GM21423 (cell line): ENCODE results near the gene DKC1.

Experiments
- ATAC-seq: cut with Tn5 transposase; IDR thresholded peaks from one replicate; pipeline ENCODE4 v1.9.1; 2021; ENCODE audit warnings: mild to moderate bottlenecking, moderate library complexity; ENCODE audit not compliant: unreplicated experiment

DKC1 gene

DNA sequence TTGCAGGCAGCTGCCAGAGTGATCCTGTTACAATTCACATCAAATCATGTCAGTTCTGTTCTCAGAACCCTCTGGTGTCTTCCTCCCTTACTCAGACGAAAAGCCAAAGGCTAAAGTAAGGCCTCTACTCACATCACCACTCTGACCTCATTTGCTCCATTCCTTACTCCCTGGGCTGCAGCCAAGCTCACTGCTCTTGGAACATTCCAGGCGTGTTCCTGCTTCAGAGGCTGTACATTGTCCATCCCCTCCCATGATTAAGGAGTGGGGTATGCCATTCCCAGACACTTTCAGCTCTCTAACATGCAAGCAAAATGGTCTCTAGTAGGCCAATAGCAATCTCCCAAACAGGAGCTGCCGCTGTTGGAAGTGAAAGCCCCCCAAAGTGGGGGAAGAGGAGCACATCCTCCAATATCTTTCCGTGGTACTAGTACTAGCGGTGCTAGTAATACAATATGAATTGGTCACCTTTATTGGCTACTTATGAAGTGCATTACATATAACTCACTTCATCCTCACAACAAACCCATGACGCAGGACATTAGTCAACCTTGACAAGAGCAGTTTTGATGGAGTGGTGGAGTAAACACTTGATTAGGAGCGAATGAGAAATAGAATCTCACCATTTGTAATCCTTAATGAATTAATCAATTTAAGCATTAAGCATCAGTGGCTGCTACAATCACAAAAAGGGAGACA is 26.8 kb upstream of the DKC1 start:
- ATAC-seq = no peak

DNA sequence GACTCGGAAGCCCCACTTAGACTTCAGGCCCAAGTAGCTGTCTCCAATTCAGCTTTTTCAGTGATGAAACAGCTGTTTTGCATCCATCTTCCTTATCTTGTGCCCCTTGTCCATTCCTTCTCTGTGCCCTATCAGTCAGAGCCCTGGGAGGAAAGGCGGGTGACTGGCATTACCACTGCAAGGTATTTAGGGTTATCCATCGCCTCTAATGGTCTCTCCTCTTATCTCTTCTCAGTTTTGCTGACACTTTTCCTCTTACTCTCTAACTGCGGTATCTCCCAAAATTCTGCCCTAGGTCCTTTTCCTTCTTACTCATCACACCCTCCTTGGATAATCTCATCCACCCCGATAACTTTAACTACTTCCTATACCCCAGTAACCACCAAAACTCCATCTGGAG is 25.5 kb upstream of the DKC1 start:
- no peak for ATAC-seq

- no peak for ATAC-seq
Measured at GRCh38 chrX:154738011-154738738, 24.5 kb upstream of the DKC1 start.

GRCh38 chrX:154739952-154740465 is 22.7 kb upstream of the DKC1 start:
- no peak for ATAC-seq

- no peak for ATAC-seq
Measured at GRCh38 chrX:154742613-154743012, 20.1 kb upstream of the DKC1 start.

DNA sequence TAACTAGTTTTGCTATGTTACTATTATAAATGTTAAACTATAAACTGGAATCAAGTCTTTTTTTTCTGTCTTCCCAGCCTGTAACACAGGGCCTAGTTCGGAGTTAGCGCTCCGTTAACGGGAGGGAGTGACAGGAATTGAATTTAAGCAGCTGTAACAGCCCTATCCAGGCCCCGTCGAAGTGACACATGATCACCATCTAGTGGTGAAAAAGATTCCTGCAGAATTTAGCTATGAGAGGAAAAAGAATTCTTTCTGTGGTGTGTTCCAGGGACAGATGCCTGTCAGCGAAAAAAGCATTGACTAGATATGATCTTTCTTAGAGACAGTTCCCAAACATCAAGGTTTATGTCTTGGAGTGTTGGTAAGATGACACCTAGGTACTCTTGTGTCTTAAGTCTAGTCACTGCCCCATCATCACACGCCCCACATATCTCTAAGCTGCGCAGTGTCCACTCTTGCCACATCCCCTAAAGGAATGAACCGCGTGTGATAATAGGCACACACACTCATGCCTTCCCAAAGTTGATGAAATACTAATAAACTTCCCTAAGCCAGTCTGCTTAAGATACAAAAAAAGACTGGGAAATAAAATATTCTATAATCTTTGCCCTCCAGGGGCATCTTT is 13.8 kb upstream of the DKC1 start:
- ATAC-seq = no peak

GRCh38 chrX:154749856-154750255 is 12.8 kb upstream of the DKC1 start:
- ATAC-seq = no peak

- ATAC-seq = peak; percentile 57
Measured at GRCh38 chrX:154750301-154751202, 12.1 kb upstream of the DKC1 start, which contains the start of gene GAB3. Gene GAB3, minus strand, starts transcription at chrX:154751077. Its CDS starts 52 bp downstream, at chrX:154751025.

DNA sequence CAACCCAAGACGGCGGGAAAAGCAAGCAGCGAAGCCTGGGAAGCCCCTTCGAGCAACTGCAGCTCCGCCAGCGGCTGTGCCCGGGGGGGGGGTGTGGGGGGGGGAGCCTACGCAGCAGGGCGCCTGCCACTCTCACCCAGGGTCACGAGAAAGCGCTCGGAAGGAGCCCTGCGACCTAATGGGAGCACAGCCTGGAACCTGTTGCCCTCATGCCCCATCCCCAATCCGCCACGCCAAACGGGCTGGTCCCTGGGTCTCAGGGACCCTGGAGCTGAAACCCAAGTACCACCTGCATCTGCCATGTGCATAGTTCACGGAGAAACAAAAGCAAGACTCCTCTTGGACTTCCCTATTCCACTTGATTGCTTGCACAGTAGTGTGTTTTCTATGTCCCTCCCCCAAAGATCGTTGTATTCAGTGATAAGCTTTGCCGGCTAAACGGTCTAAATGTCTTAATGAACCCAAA is 11.4 kb upstream of the DKC1 start:
- ATAC-seq = no peak

- ATAC-seq = no peak
Measured at GRCh38 chrX:154751669-154752271, 10.9 kb upstream of the DKC1 start.

DNA sequence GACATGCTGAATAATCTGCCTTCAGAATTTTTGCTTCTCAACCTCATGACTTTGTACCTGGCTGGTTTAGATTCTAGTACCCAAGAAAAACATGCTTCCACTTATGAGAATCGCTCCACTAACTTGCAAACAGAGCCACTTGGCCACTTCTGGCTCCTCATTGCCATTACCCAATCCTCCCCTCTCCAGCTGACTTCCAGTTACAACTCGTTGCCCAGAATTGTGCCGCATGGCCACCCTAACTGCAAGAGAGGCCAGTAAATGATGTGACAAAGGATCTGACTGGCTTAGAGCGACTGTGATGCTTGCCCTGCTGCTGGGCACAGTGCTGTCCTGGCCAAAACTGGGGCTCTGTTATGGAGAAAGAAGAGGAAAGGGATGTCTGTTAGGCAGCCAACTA is 4.0 kb upstream of the DKC1 start:
- no peak for ATAC-seq

DNA sequence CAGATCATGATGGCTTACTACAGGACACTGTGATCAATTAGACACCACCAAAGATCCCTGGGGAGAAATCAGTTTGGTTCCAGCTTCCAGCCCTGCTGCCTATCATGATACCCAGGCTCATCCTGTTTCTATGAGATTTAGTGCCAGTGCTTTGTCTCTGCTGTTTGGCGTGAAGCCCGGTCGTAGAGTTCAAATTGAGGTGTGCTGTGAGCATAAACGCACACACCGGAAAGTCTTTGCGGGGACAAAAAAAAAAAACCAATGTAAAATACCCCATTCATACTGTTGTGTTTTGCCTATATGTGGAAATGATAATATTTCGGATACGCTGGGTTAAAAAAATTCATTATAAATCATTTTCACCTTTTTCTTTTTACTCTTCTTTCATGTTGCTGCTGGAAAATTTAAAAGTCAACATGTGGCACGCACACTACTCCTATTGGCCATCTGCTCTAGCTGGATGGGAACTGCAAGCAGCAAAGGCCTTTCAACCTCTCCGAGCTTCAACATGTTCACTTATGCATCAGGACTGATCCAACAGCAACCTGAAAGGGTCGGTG is 607 bp upstream of the DKC1 start:
- no peak for ATAC-seq

DNA sequence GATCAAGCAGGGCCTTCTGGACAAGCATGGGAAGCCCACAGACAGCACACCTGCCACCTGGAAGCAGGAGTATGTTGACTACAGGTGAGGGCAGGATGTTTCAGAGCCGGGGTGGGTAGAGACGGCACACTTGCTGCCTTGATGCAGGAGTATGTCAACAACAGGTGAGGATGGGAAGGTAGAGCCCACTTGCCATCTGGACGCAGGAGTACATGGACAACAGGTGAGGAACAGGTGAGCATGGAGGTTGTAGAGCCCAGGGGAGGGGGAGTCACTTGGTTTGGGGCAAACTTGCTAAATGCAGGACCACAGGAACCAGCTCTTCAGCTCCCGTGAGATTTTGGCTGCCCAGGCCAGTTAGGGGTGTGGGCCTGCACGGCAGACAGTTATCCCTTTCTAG is 12.0 kb downstream of the DKC1 start:
- no peak for ATAC-seq

- no peak for ATAC-seq
Measured at GRCh38 chrX:154775419-154776349, 13.0 kb downstream of the DKC1 start.

DNA sequence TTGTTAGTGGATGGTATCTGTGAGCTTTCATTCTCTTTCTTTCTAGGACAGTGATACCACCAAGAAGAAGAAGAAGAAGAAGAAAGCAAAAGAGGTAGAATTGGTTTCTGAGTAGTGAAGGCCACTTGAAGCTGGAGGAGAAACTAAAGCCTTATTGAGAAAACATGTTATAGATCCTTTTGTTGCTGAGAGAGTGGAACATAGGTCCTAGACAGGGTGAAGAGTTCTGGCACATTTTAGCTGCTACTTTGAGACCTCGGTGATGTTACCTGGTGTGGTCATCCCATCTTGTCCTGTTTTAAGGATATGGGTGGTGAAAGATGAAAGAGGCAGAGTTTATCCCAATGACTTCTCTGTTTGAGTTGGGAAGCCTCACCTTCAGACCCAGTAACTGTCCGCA is 14.1 kb downstream of the DKC1 start:
- no peak for ATAC-seq

DNA sequence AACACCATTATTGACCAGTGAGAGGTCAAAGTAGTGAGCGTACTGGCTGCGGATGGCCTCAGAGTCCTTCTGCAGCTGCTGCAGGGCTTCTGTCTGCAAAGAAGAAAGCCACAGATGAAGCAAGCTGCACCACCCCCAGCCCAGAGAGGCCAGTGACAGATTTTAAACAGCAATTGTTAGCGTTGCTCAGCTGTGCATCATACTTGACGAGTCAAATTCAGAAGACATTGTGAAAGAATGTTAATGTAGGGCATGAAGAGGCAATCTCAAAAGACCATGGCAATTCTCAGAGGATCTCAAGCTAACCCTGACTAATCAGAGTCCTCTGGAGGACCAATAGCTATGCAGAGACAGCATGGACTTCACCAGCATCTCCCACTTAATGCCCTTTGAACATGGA is 16.6 kb downstream of the DKC1 start:
- no peak for ATAC-seq

- no peak for ATAC-seq
Measured at GRCh38 chrX:154780968-154781367, 18.3 kb downstream of the DKC1 start.

- ATAC-seq = no peak
Measured at GRCh38 chrX:154784149-154784995, 21.7 kb downstream of the DKC1 start.
